GM23338 (cell line): ENCODE data around the gene HDAC1. TPM values are rescaled to one million over a fixed set of nuclear protein-coding genes. Genes with fewer than 3 reads are reported as not detected.
"Not testable (repeated sequence)": the region's sequence is repeated elsewhere in the genome, so short reads cannot be mapped to it uniquely, and the experiment has no call there.

Experiments
- ATAC-seq: fragments of 200-7000 bp; cut with Tn5 transposase; 3 replicates; pipeline ENCODE4 v1.9.1; 2020
- DNase-seq: peaks from one replicate; pipeline ENCODE4 v3.0.0-alpha.2; 2015; ENCODE audit warnings: low spot score
- H2AFZ ChIP-seq: fragments of 200-600 bp; sonication (generic); 2 replicates; pipeline ENCODE4 v1.8.0; 2016; ENCODE audit warnings: antibody characterized with exemption, mild to moderate bottlenecking, moderate library complexity
- H3F3A ChIP-seq: fragments of 200-600 bp; sonication (generic); replicated peaks from 2 replicates; pipeline ENCODE4 v1.8.0; 2017; ENCODE audit warnings: antibody characterized with exemption, mixed run types, low read depth
- H3K27ac ChIP-seq: fragments of 200-600 bp; sonication (generic); 2 replicates; pipeline ENCODE4 v1.6.1; 2016; ENCODE audit warnings: low read depth
- H3K27me3 ChIP-seq: fragments of 200-600 bp; sonication (generic); 2 replicates; pipeline ENCODE4 v1.8.0; 2016; ENCODE audit warnings: mild to moderate bottlenecking, mixed run types, moderate library complexity; ENCODE audit not compliant: insufficient read depth
- H3K36me3 ChIP-seq: fragments of 200-600 bp; sonication (generic); 2 replicates; pipeline ENCODE4 v1.8.0; 2016; ENCODE audit warnings: mild to moderate bottlenecking; ENCODE audit not compliant: insufficient read depth
- H3K4me1 ChIP-seq: fragments of 200-600 bp; sonication (generic); 2 replicates; pipeline ENCODE4 v1.8.0; 2016; ENCODE audit warnings: mild to moderate bottlenecking, moderate library complexity; ENCODE audit not compliant: insufficient read depth
- H3K4me2 ChIP-seq: fragments of 200-600 bp; sonication (generic); 2 replicates; pipeline ENCODE4 v1.7.1; 2017; ENCODE audit warnings: mixed run types
- H3K4me3 ChIP-seq: fragments of 200-600 bp; sonication (generic); 2 replicates; pipeline ENCODE4 v1.6.1; 2016; ENCODE audit warnings: mixed run types
- H3K79me2 ChIP-seq: fragments of 200-600 bp; sonication (generic); replicated peaks from 2 replicates; pipeline ENCODE4 v1.8.0; 2017; ENCODE audit warnings: mild to moderate bottlenecking; ENCODE audit not compliant: insufficient read depth
- H3K9me2 ChIP-seq: fragments of 200-600 bp; sonication (generic); 2 replicates; pipeline ENCODE4 v1.8.0; 2017; ENCODE audit not compliant: insufficient read depth
- H4K20me1 ChIP-seq: fragments of 200-600 bp; sonication (generic); replicated peaks from 2 replicates; pipeline ENCODE4 v1.8.0; 2017; ENCODE audit warnings: mild to moderate bottlenecking; ENCODE audit not compliant: insufficient read depth
- H3K27ac Mint-ChIP-seq: 2 replicates; pipeline ENCODE4 v1.8.0; 2020; ENCODE audit warnings: inconsistent platforms, mild to moderate bottlenecking, moderate library complexity, mixed read lengths
- H3K27me3 Mint-ChIP-seq: 3 replicates; pipeline ENCODE4 v1.8.0; 2022; ENCODE audit warnings: low read depth, mild to moderate bottlenecking, moderate library complexity, mixed read lengths, inconsistent platforms; ENCODE audit not compliant: insufficient read depth, poor library complexity
- H3K36me3 Mint-ChIP-seq: 3 replicates; pipeline ENCODE4 v1.8.0; 2021; ENCODE audit warnings: low read depth, mild to moderate bottlenecking, inconsistent platforms, moderate library complexity, mixed read lengths
- H3K4me1 Mint-ChIP-seq: 3 replicates; pipeline ENCODE4 v1.8.0; 2020; ENCODE audit warnings: mild to moderate bottlenecking, inconsistent platforms, mixed read lengths
- H3K4me3 Mint-ChIP-seq: 3 replicates; pipeline ENCODE4 v1.8.0; 2021; ENCODE audit warnings: moderate library complexity, mild to moderate bottlenecking, inconsistent platforms, mixed read lengths
- H3K9me3 Mint-ChIP-seq: 3 replicates; pipeline ENCODE4 v1.8.0; 2020; ENCODE audit warnings: moderate library complexity, mild to moderate bottlenecking, inconsistent platforms, mixed read lengths
- CREB1 ChIP-seq: fragments of 250-450 bp; sonication (Bioruptor Pico); IDR thresholded peaks from 2 replicates; pipeline ENCODE4 v1.5.0; 2020; ENCODE audit warnings: low read depth, mild to moderate bottlenecking, moderate library complexity
- EZH2 ChIP-seq: fragments of 200-600 bp; sonication (generic); IDR thresholded peaks from one replicate; pipeline ENCODE4 v1.8.0; 2017; ENCODE audit warnings: antibody characterized with exemption, mild to moderate bottlenecking, low read depth; ENCODE audit not compliant: unreplicated experiment
- EZH2phosphoT487 ChIP-seq: fragments of 200-600 bp; sonication (generic); IDR thresholded peaks from one replicate; pipeline ENCODE4 v1.8.1; 2018; ENCODE audit warnings: antibody characterized with exemption; ENCODE audit not compliant: unreplicated experiment
- JUNB ChIP-seq: IDR thresholded peaks from one replicate; pipeline ENCODE4 v1.6.1; 2016; ENCODE audit warnings: antibody characterized with exemption; ENCODE audit not compliant: unreplicated experiment
- POLR2AphosphoS5 ChIP-seq: IDR thresholded peaks from 2 replicates; pipeline ENCODE4 v1.6.1; 2016; ENCODE audit warnings: antibody characterized with exemption, low read depth
- STAT1 ChIP-seq: IDR thresholded peaks from one replicate; pipeline ENCODE4 v1.6.1; 2016; ENCODE audit warnings: antibody characterized with exemption; ENCODE audit not compliant: unreplicated experiment
- ZNF114 ChIP-seq: fragments of 250-450 bp; sonication (Bioruptor Pico); IDR thresholded peaks from 2 replicates; pipeline ENCODE4 v1.5.0; 2020; ENCODE audit warnings: mild to moderate bottlenecking, moderate library complexity
- ZNF331 ChIP-seq: fragments of 250-450 bp; sonication (Bioruptor Pico); IDR thresholded peaks from 2 replicates; pipeline ENCODE4 v1.5.0; 2020; ENCODE audit warnings: low read depth, mild to moderate bottlenecking, moderate library complexity
- polyA plus RNA-seq: library from polyadenylated mRNA; unstranded; fragments of >200 nt; fragmentation: Nextera tagmentation; extraction: Ambion mirVana; gene quantifications from 2 replicates; pipeline ENCODE4 v1.2.1, GENCODE V29; 2016
- total RNA-seq: library from RNA; depleted of rRNA; stranded (reverse); fragments of >200 nt; shearing (Covaris generic); gene quantifications from 2 replicates; pipeline ENCODE4 v1.2.3, GENCODE V29; 2014
- TF ChIP-seq, protein P1 (sequence below): IDR thresholded peaks from one replicate; pipeline ENCODE4 v1.6.1; 2018; ENCODE audit warnings: antibody characterized with exemption; ENCODE audit not compliant: unreplicated experiment
- TF ChIP-seq, protein P2 (sequence below): fragments of 250-450 bp; sonication (Bioruptor Pico); IDR thresholded peaks from 2 replicates; pipeline ENCODE4 v1.5.0; 2020; ENCODE audit warnings: mild to moderate bottlenecking, moderate library complexity
- TF ChIP-seq, protein P3 (sequence below), 2 experiments: fragments of 200-600 bp in 1 of 2; sonication (generic) in 1 of 2; conservative IDR thresholded peaks; 2 replicates each; pipeline versions ENCODE4 v1.5.1 to v1.6.1; 2016 to 2017; ENCODE audit warnings: antibody characterized with exemption in 2 of 2, low read depth in 2 of 2, mild to moderate bottlenecking in 2 of 2, moderate library complexity in 1 of 2

HDAC1 gene
- total and polyA plus RNA-seq, 2 experiments from 2014 or later: 82.6 to 104 TPM

DNA sequence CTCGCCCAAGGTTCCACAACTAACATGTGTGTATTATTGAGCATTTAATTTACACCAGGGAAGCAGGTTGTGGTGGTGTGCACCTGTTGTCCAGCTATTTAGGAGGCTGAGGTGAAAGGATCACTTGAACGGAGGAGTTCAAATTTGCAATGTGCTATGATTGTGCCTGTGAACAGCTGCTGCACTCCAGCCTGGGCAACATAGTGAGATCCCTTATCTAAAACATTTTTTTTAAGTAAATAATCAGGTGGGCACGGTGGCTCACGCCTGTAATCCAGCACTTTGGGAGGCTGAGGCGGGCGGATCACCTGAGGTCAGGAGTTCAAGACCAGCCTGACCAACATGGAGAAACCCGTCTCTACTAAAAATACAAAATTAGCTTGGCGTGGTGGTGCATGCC lies 7.1 kb upstream of the HDAC1 start:
- not testable (repeated sequence) for H3K27ac Mint-ChIP-seq, H3K4me3 Mint-ChIP-seq, H3K27me3 Mint-ChIP-seq, H3K9me2 ChIP-seq, DNase-seq, H3K27ac ChIP-seq, H3K4me1 ChIP-seq, H3K79me2 ChIP-seq, H3F3A ChIP-seq, H3K9me3 Mint-ChIP-seq, H3K4me2 ChIP-seq, H3K4me3 ChIP-seq, H4K20me1 ChIP-seq, H3K4me1 Mint-ChIP-seq, ATAC-seq, H2AFZ ChIP-seq, H3K36me3 ChIP-seq, H3K27me3 ChIP-seq
- H3K36me3 Mint-ChIP-seq: peaks cover 41% of the 10 kb centered on the region

DNA sequence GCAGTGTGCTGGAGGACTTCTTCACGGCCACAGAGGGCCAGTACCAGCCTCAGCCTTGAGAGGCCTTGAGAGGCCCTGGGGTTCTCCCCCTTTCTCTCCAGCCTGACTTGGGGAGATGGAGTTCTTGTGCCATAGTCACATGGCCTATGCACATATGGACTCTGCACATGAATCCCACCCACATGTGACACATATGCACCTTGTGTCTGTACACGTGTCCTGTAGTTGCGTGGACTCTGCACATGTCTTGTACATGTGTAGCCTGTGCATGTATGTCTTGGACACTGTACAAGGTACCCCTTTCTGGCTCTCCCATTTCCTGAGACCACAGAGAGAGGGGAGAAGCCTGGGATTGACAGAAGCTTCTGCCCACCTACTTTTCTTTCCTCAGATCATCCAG lies 6.2 kb upstream of the HDAC1 start:
- H3K27ac ChIP-seq: no peak overlapping the region
- Mint-ChIP-seq H3K9me3 (no peaks in the 10 kb centered on the region), H3K4me3 (no peak overlapping the region), H3K27me3 (peaks cover 7% of the 10 kb centered on the region), H3K36me3 (peaks cover 33% of the 10 kb centered on the region), H3K4me1 (peaks cover 3% of the 10 kb centered on the region; the same call in 2 of the 3 replicates), H3K27ac (no peak overlapping the region)
- H4K20me1 ChIP-seq: no peaks in the 10 kb centered on the region
- H3K36me3 ChIP-seq: peaks cover 2% of the 10 kb centered on the region; the same call in 1 of the 2 replicates
- no peaks in the 10 kb centered on the region for H3K27me3 ChIP-seq
- no peaks in the 10 kb centered on the region for H3K9me2 ChIP-seq
- H3F3A ChIP-seq: no peaks in the 10 kb centered on the region
- H3K4me1 ChIP-seq: no peaks in the 10 kb centered on the region
- no peak for DNase-seq
- H2AFZ ChIP-seq: no peak overlapping the region
- H3K4me3 ChIP-seq: no peak overlapping the region
- H3K79me2 ChIP-seq: no peaks in the 10 kb centered on the region
- no peak overlapping the region for H3K4me2 ChIP-seq
- ATAC-seq: no peak
- TF ChIP-seq JUNB (no peak), POLR2AphosphoS5 (no peak), ZNF331 (CRISPR knock-in tag) (no peak), CREB1 (no peak), STAT1 (no peak), EZH2phosphoT487 (no peak), EZH2 (no peak), ZNF114 (CRISPR knock-in tag) (no peak)
- TF ChIP-seq, protein P1, sequence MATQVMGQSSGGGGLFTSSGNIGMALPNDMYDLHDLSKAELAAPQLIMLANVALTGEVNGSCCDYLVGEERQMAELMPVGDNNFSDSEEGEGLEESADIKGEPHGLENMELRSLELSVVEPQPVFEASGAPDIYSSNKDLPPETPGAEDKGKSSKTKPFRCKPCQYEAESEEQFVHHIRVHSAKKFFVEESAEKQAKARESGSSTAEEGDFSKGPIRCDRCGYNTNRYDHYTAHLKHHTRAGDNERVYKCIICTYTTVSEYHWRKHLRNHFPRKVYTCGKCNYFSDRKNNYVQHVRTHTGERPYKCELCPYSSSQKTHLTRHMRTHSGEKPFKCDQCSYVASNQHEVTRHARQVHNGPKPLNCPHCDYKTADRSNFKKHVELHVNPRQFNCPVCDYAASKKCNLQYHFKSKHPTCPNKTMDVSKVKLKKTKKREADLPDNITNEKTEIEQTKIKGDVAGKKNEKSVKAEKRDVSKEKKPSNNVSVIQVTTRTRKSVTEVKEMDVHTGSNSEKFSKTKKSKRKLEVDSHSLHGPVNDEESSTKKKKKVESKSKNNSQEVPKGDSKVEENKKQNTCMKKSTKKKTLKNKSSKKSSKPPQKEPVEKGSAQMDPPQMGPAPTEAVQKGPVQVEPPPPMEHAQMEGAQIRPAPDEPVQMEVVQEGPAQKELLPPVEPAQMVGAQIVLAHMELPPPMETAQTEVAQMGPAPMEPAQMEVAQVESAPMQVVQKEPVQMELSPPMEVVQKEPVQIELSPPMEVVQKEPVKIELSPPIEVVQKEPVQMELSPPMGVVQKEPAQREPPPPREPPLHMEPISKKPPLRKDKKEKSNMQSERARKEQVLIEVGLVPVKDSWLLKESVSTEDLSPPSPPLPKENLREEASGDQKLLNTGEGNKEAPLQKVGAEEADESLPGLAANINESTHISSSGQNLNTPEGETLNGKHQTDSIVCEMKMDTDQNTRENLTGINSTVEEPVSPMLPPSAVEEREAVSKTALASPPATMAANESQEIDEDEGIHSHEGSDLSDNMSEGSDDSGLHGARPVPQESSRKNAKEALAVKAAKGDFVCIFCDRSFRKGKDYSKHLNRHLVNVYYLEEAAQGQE: no peak
- TF ChIP-seq, protein P2, sequence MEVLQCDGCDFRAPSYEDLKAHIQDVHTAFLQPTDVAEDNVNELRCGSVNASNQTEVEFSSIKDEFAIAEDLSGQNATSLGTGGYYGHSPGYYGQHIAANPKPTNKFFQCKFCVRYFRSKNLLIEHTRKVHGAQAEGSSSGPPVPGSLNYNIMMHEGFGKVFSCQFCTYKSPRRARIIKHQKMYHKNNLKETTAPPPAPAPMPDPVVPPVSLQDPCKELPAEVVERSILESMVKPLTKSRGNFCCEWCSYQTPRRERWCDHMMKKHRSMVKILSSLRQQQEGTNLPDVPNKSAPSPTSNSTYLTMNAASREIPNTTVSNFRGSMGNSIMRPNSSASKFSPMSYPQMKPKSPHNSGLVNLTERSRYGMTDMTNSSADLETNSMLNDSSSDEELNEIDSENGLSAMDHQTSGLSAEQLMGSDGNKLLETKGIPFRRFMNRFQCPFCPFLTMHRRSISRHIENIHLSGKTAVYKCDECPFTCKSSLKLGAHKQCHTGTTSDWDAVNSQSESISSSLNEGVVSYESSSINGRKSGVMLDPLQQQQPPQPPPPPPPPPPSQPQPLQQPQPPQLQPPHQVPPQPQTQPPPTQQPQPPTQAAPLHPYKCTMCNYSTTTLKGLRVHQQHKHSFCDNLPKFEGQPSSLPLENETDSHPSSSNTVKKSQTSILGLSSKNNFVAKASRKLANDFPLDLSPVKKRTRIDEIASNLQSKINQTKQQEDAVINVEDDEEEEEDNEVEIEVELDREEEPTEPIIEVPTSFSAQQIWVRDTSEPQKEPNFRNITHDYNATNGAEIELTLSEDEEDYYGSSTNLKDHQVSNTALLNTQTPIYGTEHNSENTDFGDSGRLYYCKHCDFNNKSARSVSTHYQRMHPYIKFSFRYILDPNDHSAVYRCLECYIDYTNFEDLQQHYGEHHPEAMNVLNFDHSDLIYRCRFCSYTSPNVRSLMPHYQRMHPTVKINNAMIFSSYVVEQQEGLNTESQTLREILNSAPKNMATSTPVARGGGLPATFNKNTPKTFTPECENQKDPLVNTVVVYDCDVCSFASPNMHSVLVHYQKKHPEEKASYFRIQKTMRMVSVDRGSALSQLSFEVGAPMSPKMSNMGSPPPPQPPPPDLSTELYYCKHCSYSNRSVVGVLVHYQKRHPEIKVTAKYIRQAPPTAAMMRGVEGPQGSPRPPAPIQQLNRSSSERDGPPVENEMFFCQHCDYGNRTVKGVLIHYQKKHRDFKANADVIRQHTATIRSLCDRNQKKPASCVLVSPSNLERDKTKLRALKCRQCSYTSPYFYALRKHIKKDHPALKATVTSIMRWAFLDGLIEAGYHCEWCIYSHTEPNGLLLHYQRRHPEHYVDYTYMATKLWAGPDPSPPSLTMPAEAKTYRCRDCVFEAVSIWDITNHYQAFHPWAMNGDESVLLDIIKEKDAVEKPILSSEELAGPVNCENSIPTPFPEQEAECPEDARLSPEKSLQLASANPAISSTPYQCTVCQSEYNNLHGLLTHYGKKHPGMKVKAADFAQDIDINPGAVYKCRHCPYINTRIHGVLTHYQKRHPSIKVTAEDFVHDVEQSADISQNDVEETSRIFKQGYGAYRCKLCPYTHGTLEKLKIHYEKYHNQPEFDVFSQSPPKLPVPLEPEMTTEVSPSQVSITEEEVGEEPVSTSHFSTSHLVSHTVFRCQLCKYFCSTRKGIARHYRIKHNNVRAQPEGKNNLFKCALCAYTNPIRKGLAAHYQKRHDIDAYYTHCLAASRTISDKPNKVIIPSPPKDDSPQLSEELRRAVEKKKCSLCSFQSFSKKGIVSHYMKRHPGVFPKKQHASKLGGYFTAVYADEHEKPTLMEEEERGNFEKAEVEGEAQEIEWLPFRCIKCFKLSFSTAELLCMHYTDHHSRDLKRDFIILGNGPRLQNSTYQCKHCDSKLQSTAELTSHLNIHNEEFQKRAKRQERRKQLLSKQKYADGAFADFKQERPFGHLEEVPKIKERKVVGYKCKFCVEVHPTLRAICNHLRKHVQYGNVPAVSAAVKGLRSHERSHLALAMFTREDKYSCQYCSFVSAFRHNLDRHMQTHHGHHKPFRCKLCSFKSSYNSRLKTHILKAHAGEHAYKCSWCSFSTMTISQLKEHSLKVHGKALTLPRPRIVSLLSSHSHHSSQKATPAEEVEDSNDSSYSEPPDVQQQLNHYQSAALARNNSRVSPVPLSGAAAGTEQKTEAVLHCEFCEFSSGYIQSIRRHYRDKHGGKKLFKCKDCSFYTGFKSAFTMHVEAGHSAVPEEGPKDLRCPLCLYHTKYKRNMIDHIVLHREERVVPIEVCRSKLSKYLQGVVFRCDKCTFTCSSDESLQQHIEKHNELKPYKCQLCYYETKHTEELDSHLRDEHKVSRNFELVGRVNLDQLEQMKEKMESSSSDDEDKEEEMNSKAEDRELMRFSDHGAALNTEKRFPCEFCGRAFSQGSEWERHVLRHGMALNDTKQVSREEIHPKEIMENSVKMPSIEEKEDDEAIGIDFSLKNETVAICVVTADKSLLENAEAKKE (CRISPR knock-in tag): no peak
- TF ChIP-seq, protein P3, sequence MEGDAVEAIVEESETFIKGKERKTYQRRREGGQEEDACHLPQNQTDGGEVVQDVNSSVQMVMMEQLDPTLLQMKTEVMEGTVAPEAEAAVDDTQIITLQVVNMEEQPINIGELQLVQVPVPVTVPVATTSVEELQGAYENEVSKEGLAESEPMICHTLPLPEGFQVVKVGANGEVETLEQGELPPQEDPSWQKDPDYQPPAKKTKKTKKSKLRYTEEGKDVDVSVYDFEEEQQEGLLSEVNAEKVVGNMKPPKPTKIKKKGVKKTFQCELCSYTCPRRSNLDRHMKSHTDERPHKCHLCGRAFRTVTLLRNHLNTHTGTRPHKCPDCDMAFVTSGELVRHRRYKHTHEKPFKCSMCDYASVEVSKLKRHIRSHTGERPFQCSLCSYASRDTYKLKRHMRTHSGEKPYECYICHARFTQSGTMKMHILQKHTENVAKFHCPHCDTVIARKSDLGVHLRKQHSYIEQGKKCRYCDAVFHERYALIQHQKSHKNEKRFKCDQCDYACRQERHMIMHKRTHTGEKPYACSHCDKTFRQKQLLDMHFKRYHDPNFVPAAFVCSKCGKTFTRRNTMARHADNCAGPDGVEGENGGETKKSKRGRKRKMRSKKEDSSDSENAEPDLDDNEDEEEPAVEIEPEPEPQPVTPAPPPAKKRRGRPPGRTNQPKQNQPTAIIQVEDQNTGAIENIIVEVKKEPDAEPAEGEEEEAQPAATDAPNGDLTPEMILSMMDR (conservative IDR thresholded peaks at IDR 0.05; ENCODE audit: low read depth in 2 of 2): no peak
